Upper lobe of right lung (tissue), 1 donor: Measurements from ENCODE around the gene ANO3. TPM values are rescaled to one million over a fixed set of nuclear protein-coding genes. Genes with fewer than 3 reads are reported as not detected.

Experiments
- ATAC-seq: fragments of 200-7000 bp; cut with Tn5 transposase; one replicate; pipeline ENCODE4 v1.9.1; 2020; ENCODE audit warnings: mild to moderate bottlenecking, moderate library complexity
- DNase-seq: peaks from one replicate; pipeline ENCODE4 v3.0.0-alpha.2; 2020
- H3K27ac ChIP-seq: fragments of 200-600 bp; one replicate; pipeline ENCODE4 v1.8.0; 2022
- H3K27me3 ChIP-seq: fragments of 200-600 bp; one replicate; pipeline ENCODE4 v1.8.0; 2022; ENCODE audit warnings: mild to moderate bottlenecking
- H3K36me3 ChIP-seq: fragments of 200-600 bp; one replicate; pipeline ENCODE4 v1.8.0; 2022
- H3K4me1 ChIP-seq: fragments of 200-600 bp; one replicate; pipeline ENCODE4 v1.8.0; 2022
- H3K4me3 ChIP-seq: fragments of 200-600 bp; one replicate; pipeline ENCODE4 v1.8.0; 2022; ENCODE audit warnings: mild to moderate bottlenecking
- H3K9me3 ChIP-seq: fragments of 200-600 bp; one replicate; pipeline ENCODE4 v1.8.0; 2022
- intact Hi-C: fragments of 100-400 bp; cut with DNase I; formaldehyde crosslinking; loops from one replicate; pipeline ENCODE4 v1.11.0; 2022
- total RNA-seq: library from RNA; stranded (reverse); fragmentation: NEBNext Ultra II Directional; extraction: Animal tissue kit (Norgen Biotek cat#: 25700); gene quantifications from one replicate; pipeline ENCODE4 v1.2.1, GENCODE V29; 2021
- TF ChIP-seq, protein P1 (sequence below): fragments of 200-600 bp; IDR thresholded peaks from one replicate; pipeline ENCODE4 v1.8.0; 2022; ENCODE audit warnings: antibody characterized with exemption
- donor health status: DM: no; HTN: yes; CAD: no; lungs with severe emphysema.

The ANO3 gene
- total RNA-seq, 1 donor from 2014 or later, result 1.2 TPM

DNA sequence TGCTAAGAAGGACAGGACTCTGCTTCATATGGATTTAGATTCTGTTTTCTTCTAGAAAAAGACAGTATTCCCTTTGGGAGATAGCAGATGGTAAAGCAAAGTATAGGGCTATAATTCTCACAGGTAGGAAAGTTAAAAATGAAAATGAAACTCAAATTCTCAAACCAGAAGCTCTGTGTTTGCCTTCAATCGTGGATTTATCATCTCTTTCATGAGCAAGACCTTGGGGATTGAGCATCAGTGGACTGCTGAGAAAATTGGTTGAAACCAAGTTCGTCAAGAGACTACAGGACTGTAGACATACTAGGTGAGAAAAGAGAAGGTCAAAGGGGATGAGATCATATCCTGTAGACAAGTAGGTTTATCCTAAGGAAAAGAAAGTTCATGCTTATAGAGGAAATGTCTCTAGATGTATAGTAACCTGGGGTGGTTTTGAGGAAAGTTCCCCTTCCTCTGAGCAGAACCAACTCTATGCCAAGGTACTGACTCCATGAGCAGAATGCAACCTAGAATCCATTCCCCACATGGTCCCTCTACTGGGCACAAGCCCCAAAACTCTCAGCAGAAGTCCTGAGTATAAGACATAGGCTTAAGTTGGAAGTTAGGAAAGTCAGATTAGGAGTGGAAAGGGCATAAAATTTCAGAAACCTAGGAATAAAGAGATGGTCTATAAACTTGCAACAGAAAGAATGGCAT, 343.5 kb downstream of the ANO3 start:
- Histone ChIP-seq H3K36me3 (no peaks in the 10 kb centered on the region), H3K9me3 (no peaks in the 10 kb centered on the region), H3K4me3 (no peak overlapping the region), H3K27me3 (no peaks in the 10 kb centered on the region), H3K4me1 (no peaks in the 10 kb centered on the region), H3K27ac (no peak overlapping the region)
- ATAC-seq (no peak), DNase-seq (no peak)
- TF ChIP-seq, protein P1, sequence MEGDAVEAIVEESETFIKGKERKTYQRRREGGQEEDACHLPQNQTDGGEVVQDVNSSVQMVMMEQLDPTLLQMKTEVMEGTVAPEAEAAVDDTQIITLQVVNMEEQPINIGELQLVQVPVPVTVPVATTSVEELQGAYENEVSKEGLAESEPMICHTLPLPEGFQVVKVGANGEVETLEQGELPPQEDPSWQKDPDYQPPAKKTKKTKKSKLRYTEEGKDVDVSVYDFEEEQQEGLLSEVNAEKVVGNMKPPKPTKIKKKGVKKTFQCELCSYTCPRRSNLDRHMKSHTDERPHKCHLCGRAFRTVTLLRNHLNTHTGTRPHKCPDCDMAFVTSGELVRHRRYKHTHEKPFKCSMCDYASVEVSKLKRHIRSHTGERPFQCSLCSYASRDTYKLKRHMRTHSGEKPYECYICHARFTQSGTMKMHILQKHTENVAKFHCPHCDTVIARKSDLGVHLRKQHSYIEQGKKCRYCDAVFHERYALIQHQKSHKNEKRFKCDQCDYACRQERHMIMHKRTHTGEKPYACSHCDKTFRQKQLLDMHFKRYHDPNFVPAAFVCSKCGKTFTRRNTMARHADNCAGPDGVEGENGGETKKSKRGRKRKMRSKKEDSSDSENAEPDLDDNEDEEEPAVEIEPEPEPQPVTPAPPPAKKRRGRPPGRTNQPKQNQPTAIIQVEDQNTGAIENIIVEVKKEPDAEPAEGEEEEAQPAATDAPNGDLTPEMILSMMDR, result no peak
- intact Hi-C loops, result no loop called here

DNA sequence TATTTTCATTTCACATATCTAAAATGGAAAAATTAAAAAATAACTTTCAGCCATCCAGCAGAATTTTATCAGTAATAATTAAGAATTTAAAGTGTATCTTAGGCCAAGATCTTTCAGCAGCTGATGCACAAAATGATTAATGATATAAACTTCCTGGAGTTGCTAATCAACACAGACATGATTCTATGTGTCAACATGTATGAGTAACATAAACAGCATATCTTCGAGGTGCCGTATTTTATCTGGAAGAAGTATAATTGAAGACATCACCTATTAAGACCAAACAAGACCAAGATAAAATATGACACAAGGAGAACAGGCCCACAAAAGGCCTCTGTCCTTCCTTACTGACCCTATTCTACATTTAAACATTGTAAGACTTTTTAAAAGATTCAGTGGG, 344.7 kb downstream of the ANO3 start:
- H3K36me3 ChIP-seq, result no peaks in the 10 kb centered on the region
- H3K4me1 ChIP-seq, result no peaks in the 10 kb centered on the region
- H3K9me3 ChIP-seq, result no peaks in the 10 kb centered on the region
- no peak for ATAC-seq
- H3K4me3 ChIP-seq, result no peak overlapping the region
- no peak for DNase-seq
- intact Hi-C loops, result no loop called here
- H3K27ac ChIP-seq, result no peak overlapping the region
- TF ChIP-seq, protein P1, result no peak
- H3K27me3 ChIP-seq, result no peaks in the 10 kb centered on the region

DNA sequence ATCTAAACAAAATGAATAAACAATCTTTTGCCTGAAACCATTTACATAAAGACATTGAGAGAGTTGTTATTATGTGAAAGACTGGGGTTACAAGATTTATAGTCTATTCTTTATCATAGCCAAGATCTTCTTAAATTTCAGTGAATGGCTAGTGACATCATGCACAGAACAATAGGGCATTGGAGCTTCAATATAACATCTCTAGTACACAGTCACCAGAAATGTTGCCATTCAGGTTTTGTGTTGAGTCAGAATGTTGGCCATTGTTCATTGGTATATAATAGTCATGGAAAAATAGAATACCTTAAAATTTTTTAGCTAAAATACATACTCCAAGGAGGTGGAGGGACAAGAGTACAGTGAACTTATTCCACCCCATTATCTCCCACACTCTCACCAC, 345.6 kb downstream of the ANO3 start:
- intact Hi-C loops, result no loop called here
- Histone ChIP-seq H3K4me1 (no peaks in the 10 kb centered on the region), H3K4me3 (no peak overlapping the region), H3K27me3 (no peaks in the 10 kb centered on the region), H3K9me3 (no peaks in the 10 kb centered on the region), H3K36me3 (no peaks in the 10 kb centered on the region), H3K27ac (no peak overlapping the region)
- DNase-seq (no peak), ATAC-seq (no peak)
- TF ChIP-seq, protein P1, result no peak

DNA sequence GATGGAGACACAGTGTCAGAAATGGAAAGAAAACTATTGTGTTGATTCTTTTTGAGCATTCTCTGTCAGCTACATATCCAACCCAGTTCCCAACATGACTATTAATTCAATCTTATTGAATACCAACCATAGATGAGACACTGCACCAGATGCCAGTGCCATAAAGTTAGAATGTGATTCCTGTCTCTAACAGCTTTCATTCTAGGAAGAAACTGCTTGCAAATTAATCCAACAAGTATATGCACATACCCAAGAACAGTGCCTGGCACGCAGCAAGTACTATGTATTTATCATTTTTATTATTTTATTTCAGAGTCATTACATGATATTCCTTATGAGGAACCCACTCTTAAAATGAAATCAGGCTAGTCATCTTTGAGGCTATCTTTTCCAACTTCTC, 355.4 kb downstream of the ANO3 start:
- TF ChIP-seq, protein P1, result no peak
- Histone ChIP-seq H3K9me3 (no peaks in the 10 kb centered on the region), H3K27me3 (no peaks in the 10 kb centered on the region), H3K4me3 (no peak overlapping the region), H3K4me1 (no peaks in the 10 kb centered on the region), H3K36me3 (no peaks in the 10 kb centered on the region), H3K27ac (no peak overlapping the region)
- ATAC-seq (no peak), DNase-seq (no peak)
- intact Hi-C loops, result no loop called here

DNA sequence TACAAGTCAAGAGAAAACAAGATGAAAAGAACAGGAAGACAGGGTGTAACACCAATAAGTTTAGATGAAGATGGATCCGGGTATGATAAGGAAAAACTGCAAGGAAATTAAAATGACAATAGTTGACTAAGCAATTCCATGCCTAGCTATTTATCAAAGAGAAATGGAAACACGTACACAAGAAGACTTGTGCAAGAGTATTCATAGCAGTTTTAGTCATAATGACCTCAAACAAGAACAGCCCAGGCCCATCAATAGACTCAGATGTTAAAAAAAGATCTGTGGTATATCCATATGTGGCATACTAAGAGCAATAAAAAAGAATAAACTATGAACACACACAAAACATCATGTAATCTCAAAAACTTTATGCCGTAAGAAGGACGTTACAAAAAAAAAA, 356.8 kb downstream of the ANO3 start:
- no peak overlapping the region for H3K27ac ChIP-seq
- no peaks in the 10 kb centered on the region for H3K4me1 ChIP-seq
- H3K4me3 ChIP-seq, result no peak overlapping the region
- no peaks in the 10 kb centered on the region for H3K36me3 ChIP-seq
- TF ChIP-seq, protein P1, result no peak
- intact Hi-C loops, result no loop called here
- no peaks in the 10 kb centered on the region for H3K9me3 ChIP-seq
- no peak for ATAC-seq
- no peaks in the 10 kb centered on the region for H3K27me3 ChIP-seq
- DNase-seq, result no peak

DNA sequence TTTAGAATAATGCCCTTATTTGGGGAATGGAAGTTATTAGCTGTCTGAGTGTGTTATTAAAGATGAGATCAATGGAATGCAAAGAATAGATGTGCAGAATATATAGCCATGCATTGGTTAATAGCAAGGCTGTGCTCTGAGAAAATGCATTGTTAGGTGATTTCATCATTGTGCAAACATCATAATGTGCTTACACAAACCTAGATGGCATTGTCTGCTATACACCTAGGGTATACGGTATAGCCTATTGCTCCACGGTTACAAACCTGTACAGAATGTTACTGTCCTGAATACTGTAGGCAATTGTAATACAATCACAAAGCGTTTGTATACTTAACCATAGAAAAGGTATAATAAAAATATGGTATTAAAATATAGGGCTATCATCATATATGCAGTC, 364.4 kb downstream of the ANO3 start:
- Histone ChIP-seq H3K4me3 (no peak overlapping the region), H3K36me3 (no peaks in the 10 kb centered on the region), H3K27me3 (no peaks in the 10 kb centered on the region), H3K9me3 (no peaks in the 10 kb centered on the region), H3K4me1 (no peaks in the 10 kb centered on the region), H3K27ac (no peak overlapping the region)
- no peak for DNase-seq
- TF ChIP-seq, protein P1, result no peak
- ATAC-seq, result no peak
- intact Hi-C loops, result no loop called here
